HG03432 (cell line): ENCODE measurements around the gene COPE.

ENCODE experiments used
- ATAC-seq: cut with Tn5 transposase; IDR thresholded peaks from one replicate; pipeline ENCODE4 v1.9.1; 2021; ENCODE audit warnings: mild to moderate bottlenecking, moderate library complexity; ENCODE audit not compliant: unreplicated experiment

COPE gene

DNA sequence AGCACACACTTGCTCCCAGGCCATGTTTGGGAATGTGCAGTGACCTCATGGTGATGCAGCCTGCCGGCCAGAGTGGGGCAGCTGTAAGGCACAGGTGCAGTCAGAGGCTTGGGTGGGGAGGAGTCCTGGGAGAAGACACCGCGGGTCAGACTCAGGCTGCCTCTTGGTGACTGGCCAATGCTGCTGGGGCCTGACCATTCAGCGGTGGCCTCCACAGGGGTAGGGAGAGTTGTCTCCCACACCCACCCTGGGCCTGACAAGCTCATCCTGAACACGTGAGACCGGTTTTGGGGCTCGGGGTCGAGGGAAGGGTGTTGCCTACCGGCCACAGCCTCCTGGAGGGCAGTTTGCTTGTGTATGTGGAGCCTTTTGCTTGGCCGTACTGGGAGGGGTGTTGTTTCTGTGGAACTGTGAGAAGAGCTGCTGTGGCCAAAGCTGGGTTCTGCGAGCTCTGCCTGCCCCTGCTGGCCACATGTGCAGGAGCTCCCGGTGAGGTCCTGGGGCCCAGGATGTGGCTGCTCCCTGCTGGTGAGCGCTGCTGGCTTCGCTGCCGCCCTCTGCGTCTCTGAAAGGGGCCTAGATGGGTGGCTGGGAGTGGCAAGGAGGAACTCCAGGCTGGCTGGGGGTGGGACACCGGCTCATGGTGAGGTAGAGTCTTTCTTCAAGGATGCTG lies 65.3 kb downstream of the COPE start:
- ATAC-seq: no peak

DNA sequence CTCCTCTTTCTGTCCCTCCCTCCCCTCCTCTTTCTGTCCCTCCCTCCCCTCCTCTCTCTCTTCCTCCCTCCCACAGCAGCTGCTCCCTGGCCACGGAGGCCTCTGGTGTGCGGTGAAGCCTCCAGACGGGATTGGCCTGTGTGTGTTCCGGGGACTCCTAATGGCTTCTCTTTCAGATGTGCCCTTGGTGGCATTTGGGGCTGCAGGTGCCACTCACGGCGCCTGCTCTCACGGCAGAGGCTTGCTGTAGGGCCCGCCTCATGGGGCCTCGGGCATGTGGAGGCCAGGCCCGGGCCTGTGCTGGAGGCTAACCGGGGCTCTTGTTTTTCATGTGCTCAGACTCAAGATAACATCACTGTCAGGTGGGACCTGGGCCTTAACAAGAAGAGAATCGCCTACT lies 66.5 kb downstream of the COPE start:
- no peak for ATAC-seq

DNA sequence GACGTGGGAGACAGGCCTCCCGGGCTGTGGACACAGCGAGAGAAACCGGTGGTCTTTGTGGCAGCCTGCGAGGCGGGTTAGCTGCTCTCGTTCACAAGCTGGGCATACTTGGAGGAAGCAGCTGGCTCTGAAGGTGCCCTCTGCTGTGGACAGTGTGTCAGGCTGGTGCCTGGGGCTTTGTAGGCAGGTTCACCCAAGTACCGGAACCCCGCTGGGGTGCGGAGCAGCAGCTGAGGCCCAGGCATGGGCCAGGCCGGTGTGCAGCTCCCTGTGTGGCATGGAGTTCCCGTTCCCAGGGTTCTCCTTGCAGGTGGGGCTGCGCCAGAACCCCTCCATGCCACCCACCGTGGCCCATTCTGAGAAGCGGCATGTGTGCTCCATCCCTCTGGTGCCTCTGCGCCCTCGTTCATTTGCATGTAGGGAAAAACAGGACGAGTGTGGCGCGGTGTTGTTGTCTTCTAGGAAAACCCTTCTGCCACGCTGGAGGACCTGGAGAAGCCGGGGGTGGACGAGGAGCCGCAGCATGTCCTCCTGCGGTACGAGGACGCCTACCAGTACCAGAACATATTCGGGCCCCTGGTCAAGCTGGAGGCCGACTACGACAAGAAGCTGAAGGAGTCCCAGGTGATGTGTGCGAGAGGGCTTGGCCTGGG lies 67.4 kb downstream of the COPE start:
- ATAC-seq: no peak

DNA sequence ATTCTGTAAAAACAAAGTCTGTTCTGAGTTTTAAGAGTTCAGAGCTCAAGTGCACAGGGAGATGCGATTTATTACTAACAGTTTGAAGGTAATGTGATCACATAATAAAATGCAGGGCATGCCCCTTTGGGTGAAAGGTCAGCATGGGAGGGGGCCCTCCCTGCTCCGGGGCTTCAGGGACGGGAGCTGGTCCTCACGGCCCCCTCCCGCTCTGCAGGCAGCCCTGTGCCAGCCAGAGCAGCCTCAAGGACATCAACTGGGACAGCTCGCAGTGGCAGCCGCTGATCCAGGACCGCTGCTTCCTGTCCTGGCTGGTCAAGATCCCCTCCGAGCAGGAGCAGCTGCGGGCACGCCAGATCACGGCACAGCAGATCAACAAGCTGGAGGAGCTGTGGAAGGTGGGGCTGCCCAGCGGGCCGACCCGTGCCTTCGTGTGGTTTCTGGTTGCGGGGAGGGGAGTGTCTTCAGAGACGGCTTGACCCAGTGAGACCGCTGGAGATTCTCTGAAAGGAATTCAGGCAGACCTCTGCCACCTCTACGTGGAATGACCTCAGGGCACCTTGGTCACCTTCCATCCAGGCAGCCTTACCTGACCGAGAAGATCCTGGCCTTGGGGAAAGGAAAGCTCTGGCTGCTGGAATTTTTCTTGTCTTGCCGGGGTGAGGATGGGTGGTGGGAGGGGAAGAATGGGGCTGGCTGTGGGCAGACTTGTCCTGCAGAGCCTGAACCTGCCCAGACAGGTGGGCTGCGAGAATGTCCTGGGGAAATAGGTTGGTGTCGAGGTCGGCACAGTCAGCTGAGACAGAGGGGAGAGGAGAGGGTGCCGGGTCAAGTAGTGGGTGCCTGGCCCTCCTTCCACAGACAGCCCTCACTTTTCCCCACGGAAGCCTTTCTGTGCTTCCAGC lies 68.5 kb downstream of the COPE start:
- no peak for ATAC-seq

DNA sequence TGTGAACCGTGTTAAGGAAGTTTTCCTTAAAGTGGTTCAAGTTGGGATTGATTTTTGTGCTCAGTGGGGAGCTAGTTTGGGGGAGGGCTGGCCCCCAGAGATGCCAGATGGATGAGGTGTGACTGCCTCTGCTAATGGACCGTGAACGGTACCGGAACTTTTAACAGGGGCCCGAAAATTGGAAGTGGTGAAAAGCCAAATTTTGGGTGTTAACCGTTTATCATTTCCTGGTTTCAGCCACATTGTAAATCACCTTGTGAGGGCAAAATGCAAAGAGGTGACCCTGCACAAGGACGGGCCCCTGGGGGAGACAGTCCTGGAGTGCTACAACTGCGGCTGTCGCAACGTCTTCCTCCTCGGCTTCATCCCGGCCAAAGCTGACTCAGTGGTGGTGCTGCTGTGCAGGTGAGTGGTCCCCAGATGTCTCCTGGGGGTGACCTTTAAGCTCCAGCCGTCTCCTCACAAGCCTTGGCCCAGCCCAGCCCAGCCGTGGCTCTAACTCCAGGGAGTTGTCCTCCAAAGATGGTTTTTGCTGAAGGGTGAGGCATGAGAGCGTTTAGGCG lies 69.3 kb downstream of the COPE start:
- ATAC-seq: no peak
